ENCODE measurements around the gene FAM13C. TPM values are rescaled to one million over a fixed set of nuclear protein-coding genes. Genes with fewer than 3 reads are reported as not detected.
A peak's percentile ranks its signal among the peaks of the same experiment; 100 is the strongest.
"Not testable (repeated sequence)": the region's sequence is repeated elsewhere in the genome, so short reads cannot be mapped to it uniquely, and the experiment has no call there.

FAM13C gene
- total RNA-seq (2014; rRNA removed; shearing (Covaris generic)) = 0.09 and 0.10 TPM in 2 replicates
- polyA plus RNA-seq (2014; cell fraction: nucleus; rRNA removed) = not detected in 2 replicates

DNA sequence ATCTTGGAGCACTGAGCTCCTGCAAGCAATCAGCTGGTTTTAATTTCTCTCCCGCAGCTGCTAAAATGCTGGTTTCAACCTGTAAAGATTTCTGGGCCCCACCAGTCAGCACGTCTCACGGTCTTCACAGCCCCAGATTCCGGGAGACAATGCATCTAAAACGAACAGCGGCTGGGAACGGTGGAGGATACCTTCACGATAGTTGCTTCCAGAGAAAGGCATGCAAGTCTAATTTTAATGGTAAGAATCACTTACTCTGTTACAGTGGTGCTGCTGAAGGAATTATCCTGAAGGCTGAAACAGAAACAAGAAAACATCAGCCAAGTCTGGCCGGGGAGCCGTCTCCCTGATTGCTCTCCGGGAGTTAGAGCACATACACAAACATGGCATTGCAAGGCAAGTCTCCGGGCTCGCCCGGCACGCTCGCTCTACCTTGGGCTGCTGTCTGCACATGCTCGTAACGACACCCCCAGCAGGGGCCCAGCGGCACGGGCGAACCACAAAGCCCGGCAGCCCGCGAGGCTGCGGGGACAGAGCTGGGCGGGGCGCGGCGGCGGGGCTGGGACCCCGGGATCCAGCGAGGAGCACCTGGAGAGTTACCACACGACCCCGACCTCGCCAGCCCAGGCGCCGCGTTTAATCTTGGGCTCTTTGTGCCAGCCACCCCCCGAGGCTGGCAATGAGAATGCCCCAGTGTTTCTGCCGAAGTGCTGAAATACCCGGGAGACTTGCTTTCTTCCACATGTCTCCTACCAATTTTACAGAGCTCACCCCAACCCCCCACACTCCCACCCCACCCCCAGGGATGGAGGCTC is at the start of gene FAM13C:
Gene FAM13C, minus strand, starts transcription at position 406 of the 815 bp plus-strand sequence. Its CDS starts 89 bp downstream, at position 317.
- peak; percentile 27 for DNase-seq (ENCODE audit: extremely low read depth, low read depth)

DNA sequence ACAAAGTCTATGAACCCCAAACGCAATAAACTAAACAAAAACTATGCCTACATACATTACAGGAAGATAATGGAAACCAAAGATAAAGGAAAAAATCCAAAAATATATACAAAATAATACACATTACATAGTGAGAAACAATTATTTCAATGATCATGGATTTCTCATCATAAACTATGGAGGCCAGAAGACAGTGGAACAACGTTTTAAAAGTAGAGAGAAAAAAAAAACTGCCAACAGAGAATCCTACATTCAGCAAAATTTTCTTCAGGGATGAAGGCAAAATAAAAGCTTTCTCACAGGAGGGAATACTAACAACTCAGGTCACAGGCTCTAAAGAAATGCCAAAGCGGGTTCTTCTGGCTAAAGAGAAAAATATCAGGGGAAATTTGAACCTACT is 42.9 kb upstream of the FAM13C start:
- no peak for DNase-seq (ENCODE audit: extremely low read depth, low read depth)

DNA sequence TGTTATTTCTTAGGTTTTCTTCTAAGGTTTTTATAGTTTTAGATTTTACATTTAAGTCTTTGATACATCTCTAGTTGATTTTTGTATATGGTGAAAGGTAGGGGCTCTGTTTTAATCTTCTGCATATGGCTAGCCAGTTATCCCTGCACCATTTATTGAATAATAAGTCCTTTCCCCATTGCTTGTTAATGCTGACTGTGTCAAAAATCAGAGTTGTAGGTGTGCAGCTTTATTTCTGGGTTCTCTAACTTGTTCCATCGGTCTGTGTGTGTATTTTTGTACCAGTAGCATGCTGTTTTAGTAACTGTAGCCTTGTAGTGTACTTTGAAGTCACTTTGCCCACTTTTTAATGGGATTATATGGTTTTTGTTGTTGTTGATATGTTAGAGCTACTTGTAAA is 37.9 kb upstream of the FAM13C start:
- no peak for DNase-seq (ENCODE audit: extremely low read depth, low read depth)

DNA sequence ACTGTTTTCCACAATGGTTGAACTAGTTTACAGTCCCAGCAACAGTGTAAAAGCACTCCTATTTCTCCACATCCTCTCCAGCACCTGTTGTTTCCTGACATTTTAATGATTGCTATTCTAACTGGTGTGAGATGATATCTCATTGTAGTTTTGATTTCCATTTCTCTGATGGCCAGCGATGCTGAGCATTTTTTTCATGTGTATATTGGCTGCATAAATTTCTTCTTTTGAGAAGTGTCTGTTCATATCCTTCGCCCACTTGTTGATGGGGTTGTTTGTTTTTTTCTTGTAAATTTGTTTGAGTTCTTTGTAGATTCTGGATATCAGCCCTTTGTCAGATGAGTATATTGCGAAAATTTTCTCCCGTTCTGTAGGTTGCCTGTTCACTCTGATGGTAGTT is 37.0 kb upstream of the FAM13C start:
- not testable (repeated sequence) for DNase-seq (ENCODE audit: extremely low read depth, low read depth)

DNA sequence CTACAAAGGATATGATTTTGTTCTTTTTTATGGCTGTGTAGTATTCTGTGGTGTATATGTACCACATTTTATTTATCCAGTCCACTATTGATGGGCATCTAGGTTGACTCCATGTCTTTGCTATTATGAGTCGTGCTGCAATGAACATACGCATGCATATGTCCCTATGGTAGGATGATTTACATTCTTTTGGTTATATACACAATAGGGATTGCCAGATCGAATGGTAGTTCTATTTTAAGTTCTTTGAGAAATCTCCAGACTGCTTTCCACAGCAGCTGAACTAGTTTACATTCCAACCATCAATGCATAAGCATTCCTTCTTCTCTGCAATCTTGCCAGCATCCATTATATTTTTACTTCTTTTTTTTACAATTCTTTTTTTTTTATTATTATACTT is 35.6 kb upstream of the FAM13C start:
- DNase-seq (ENCODE audit: extremely low read depth, low read depth) = no peak

DNA sequence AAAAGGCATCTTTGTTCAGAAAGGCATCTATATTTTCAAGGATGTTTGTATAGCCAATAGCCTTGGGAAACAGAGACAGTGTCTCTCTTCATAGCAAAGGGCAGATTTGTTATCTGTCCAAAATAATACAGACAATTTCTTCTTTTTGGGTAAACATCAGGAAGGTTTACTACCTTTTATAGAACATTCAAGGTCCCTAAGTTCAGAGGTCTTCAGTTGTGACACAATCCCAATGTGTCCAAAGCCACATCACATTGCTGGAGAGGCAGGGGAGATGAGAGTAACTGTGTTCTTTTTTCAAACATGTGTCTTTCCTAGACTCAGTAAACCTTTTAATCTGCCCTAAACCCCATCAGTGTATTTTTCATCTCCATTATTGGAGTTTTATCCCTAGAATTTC is 33.6 kb upstream of the FAM13C start:
- no peak for DNase-seq (ENCODE audit: extremely low read depth, low read depth)

DNA sequence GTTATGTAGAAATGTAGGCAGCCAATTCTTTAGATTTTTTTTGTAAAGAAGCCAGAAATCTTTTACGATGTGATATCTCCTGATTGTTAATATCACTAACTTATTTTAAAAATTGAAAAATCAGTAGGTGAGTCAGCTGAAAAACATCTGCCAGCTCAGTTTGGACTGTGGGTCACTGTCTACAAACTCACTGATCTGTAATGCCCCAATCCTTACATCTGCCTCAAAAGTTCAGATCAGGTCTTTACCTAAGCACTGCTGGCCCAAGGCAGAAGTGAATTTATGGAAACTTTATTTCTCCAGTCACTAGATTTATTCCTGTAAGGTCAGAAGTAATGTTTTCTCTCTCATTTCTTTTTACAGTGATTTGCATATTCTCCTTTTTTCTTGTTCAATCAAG is 31.0 kb upstream of the FAM13C start:
- no peak for DNase-seq (ENCODE audit: extremely low read depth, low read depth)

DNA sequence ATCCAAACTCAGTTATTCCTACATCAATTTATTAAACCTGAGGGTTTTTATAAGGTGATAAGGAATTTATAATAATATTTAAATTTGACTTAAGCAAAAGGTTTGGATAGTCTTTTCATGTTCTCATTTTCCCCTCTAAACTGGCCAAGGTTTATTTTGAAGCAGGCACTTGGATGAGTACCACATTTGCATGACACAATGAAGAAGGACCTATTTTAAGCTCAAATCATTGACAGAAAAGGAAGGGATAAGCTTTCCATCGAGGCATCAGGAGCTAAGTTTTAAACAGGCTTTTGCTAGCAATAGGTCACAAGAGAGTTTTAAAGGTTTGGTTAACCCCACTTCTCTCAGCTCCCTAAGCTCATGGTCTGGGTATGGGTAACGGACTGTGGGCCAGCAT is 28.7 kb upstream of the FAM13C start:
- DNase-seq (ENCODE audit: extremely low read depth, low read depth) = no peak

DNA sequence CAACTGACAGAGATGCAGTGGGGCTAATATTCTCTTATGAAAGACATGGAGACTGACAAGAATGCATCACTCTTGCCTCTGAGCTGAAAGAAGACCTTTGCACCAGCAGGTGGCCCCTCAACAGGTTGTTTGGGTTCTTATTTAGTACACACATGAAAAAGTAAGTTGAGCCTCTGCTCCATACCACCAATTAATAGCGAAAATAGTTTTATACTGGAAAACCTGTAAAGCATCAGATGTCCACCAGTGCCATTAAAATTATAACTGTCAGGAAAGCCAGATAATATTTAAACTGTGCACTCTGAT is 26.3 kb upstream of the FAM13C start:
- DNase-seq (ENCODE audit: extremely low read depth, low read depth) = no peak

DNA sequence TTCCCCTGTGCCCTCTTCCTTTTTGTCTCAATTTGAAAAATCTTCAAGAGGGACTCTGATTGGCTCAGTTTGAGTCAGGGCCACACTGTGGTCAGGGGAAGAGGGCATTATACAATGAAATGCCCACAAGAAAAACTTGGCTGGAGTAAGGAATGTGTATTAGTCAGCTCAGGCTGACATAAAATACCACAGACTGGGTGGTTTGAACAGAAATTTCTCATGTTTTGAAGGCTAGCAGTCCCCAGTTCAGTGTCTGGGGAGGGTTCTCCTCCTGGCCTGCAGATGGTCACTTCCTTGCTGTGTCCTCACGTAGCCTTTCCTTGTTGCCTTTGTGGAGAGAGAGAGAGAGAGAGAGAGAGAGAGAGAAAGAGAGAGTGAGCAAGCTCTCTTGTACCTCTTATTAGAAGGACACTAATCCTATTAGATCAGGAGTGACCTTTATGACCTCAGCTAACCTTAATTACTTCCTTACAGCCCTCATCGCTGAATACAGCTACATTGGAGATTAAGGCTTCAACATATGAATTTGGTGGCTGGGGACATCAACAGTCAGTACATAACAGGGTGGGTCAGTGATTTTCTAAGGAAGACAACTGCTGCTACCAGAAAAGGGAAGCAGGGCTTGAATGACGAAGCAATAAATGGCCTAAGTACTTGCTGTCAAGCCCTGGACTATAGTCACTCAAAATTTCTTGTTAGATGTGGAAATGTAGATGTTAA is 25.8 kb upstream of the FAM13C start:
- DNase-seq (ENCODE audit: extremely low read depth, low read depth) = no peak

DNA sequence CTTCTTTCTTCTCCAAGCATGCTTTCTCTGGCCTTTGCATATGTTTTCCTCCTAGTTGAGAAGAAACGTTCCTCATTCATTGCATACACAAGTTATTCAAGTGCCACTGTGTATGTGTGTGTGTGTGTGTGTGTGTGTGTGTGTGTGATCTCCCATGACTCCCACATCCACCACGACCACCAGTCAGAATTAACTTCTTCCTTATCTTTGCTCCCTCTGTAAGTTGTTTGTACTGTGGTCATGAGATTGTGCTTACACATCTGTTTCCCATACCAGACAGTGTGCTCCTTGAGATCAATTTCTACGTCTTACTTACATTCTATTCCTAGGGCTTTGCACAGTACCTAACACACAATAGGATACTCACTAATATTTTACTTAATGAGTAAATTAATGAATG is 22.4 kb upstream of the FAM13C start:
- no peak for DNase-seq (ENCODE audit: extremely low read depth, low read depth)

DNA sequence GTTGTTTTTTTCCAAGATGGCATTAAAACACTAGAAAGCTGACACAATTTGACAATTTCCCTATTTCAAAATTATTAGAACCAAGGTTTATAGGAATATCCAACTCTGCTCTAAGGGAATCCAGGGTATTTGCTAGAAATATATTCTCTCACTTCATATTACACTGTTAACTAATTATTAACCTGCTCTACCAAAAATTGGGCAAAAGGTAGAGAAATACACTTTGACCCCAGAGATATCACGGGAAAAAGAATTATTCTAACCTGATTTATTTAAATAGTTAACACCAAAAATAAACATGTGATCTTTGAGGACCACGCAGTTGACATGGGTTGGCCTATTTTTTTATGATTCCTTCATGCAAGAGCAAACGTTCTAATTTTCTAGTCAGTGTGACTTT is 21.6 kb upstream of the FAM13C start:
- no peak for DNase-seq (ENCODE audit: extremely low read depth, low read depth)

DNA sequence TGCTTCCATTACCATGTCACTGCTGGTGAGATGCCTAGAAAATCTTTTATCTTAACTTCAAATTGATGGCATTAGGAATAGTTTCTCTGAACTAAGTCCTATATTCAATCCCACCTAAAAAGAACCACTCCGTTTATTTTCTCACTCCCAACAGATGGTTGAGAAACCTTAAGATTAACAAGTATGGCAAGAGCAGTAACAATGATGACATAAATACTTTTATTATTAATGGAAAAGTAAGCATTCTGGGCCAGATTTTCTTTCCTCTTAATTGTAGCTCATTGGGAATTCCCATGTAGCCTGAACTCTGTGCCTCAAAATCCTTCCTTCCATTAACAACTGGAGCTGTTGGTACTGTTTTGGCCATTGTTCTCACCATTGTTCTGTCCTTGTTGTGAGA is 21.1 kb upstream of the FAM13C start:
- DNase-seq (ENCODE audit: extremely low read depth, low read depth) = no peak

DNA sequence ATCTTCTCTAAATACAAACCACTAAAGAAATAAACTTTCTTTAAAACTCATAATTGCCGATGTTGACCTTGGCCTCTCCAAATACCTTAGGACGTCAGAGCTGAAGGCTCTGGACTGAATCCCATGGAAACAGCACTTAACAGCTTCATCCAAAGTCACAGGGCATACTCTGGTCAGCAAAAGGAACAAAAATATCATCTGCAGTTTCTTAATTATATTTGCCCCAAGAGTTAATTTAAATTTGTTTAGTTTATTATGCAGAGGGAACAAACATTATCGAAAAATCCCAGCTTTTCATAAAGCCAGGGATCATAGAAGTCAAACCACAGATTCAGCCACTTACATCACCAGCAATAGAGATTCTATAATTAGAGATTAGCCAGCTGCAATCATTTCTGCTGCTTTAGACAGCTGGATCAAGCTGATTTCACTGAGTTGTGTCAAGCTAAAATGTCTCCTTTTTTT is 20.5 kb upstream of the FAM13C start:
- no peak for DNase-seq (ENCODE audit: extremely low read depth, low read depth)

DNA sequence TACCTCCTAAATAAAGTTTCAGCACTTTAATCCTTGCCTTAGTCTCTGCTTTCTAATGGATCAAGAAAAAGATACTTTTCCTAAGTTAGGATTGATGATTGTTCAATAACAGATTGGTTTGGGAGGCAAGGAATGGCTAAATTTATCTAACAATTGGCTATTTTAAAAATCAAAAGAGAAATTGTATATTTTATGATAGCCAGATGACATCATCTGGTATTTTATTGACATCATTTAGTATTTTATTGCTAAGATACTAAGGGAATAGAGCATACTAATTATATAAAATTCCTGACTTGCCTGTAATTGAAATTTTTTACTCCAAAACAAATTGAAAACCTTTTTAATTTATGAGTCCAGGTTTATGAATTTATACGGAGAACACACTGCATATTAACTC is 19.3 kb upstream of the FAM13C start:
- DNase-seq (ENCODE audit: extremely low read depth, low read depth) = no peak

DNA sequence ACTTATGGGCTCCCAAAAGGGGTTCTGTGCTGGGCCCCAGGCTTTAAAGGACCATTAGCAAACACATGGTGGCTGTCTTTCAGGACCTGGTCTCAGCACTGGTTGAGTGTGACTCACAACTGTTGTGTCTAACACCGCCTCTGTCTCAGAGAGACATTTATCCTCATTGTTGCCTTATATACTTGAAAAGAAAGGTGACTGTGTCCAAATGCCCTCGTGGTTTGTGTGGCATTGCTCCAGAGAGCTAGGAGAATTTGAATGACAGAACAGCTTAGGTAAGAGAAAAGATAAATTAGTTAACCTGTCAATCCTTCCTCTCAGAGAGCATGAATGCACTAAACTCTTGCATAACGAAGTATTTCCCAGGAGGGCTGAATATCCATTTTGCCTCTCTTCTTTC is 14.5 kb upstream of the FAM13C start:
- DNase-seq (ENCODE audit: extremely low read depth, low read depth) = no peak

DNA sequence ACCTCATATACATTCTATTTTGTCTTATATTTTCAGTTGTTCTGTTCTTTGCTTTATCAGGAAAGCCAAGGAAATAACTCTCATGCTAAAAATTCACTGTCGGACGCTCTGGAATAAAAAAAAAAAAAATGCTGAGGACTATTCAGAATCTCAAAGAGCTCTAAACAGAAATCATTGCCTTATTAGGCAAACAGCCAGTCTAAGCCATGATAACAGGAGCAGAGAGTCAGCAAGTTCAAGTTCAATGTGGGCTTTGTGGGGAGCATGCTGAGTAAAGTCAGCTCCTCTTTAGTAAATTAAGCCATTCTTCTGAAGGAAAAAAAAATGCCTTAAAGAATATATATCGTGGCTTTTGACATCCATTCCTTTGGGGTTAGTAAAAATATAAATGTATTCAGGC is 13.6 kb upstream of the FAM13C start:
- no peak for DNase-seq (ENCODE audit: extremely low read depth, low read depth)

DNA sequence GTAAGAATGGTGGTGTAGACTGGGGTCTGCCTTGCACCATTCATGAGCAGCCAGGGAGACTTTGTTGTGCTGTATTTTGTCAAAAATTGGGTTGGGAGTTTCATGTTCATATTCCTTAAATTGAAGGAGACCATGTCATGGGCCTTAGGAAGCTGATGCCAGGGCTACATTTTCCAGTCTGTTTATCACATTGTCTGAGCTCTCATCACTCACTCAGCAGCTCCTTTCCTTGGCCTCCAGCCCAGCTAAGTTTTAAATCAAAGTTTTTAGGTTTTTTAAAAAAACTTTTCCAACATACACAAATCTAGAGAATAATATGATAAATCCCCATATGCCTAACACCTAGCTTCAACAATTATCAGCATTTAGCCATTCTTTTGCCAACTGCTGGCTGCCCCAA is 12.6 kb upstream of the FAM13C start:
- no peak for DNase-seq (ENCODE audit: extremely low read depth, low read depth)

DNA sequence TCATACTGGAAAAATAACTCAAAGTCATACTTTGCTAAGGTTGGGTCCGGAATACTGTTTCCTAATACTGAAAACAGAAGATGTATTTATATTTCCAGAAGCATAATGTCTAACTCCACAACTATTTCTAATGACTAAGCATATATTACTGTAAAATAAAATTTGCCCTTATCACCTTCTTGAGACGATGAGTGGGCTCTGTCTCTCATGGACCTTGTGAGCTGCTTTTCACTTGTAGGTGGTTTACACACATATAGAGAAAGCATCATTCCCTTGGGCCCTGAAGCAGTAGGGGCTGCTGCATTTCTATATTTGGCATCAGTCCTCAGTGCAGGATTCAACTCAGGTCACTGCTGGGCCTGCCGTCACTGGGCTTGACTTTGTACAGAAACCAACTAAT is 10.7 kb upstream of the FAM13C start:
- no peak for DNase-seq (ENCODE audit: extremely low read depth, low read depth)

DNA sequence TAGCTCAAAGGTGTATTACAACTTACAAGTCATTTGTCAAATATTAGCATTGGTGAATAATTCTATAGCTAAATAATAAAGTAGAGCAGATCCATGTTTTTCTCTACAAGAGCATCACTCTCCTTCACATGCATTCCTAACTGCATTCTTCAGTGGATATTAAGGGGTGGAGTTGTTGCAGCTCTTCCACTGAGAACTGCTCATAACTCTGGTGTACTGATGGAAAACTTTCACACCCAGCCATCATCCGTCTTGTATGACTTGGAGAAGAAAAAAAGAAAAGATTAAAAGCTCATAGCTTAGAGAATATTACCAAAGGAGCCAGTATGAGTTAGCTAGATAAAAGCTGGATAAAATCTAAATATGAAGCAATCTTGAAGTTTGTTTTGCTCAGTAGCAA is 10.2 kb upstream of the FAM13C start:
- no peak for DNase-seq (ENCODE audit: extremely low read depth, low read depth)

DNA sequence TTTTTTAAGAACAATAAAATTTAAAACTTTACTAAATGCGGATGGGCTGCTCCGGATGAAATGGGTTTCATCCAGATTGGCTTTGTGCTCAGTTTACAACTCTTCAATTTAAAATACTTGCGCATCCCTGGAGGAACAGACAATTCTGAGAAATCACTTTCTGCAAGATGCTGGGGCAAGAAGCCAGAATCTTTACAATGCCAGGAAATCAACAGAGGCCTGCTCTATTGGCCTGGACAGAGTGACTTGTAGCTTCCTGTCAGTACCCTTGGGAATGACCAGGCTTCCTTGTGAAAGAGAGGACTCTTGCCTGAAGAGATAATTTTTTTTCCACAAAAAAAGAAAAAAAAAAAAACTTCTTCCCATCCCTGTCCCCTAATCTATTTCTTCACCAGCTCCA is 3.9 kb upstream of the FAM13C start:
- no peak for DNase-seq (ENCODE audit: extremely low read depth, low read depth)

DNA sequence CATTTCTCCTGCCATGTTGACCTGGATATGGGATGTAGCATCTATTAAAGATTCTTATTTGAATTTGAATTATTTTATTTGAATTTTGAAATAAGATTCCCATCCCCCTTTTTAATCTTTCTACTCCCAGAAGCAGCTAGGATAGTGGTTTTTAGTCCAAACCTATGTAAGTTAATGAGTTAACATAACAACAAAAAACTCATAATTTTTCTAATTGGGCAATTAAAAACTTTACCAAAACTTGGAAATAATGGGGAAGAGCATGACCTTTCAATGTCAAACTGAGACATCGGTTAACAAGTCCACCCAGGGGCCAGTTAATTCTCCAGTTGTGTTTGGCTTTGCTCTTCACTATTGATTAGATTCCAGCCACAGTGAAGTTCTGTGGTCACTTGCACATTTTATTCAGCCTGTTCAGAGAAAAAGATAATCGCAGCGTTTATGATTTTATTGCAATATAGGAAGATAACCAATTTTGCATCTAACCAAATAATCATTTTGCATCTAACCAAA is 1.2 kb upstream of the FAM13C start:
- no peak for DNase-seq (ENCODE audit: extremely low read depth, low read depth)

Data from NCI-H460 (cell line).